ENCODE data around the gene MEN1.

The MEN1 gene

DNA sequence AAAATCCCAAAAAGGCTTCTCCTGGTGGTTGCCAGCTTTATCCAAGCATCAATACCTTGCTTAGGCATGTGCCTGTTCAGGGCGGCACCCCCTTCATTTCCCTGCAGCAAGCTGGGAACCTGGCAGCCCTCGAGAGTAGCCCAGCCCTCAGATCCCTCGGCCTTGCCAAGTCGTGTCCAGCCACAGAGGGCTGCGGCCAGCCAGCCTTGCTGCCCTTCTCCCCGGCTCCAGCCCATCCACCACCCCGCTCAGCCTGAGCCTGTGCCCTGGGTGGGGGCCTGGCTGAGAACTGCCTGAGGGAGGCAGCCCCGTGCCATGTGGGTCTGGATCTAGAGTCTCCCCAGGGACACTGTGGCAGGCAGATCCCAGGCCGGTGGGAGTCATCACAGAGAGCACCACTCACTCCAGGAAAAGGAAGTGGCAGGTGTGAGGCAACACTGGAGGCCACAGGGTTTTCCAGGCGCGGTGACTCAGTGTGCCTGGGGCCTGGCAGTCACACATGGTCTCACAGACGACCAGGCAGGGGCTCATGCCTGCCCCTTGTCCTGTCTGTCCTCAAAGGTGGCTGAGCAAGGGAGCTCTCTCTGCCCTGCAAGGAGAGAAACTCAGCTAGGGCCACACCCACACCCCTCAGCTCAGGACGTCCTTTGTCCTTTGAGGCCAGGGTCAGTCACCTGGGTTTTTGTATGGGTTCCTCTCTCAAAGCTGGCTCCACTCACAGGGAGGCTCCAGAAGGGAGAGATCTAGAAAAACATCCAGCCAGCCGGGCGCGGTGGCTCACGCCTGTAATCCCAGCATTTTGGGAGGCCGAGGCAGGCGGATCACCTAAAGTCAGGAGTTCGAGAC is 46.3 kb upstream of the MEN1 start:
- Histone ChIP-seq H3K4me1 (ENCODE audit: low read depth, poor library complexity, severe bottlenecking) (peaks cover 94% of the 10 kb centered on the region), H3K4me2 (no peak overlapping the region), H3K36me3 (ENCODE audit: insufficient read depth) (no peaks in the 10 kb centered on the region), H3K27me3 (ENCODE audit: insufficient read depth, low read depth) (no peaks in the 10 kb centered on the region), H3K4me3 (IDR thresholded peaks at IDR 0.05; ENCODE audit: insufficient read depth, low read depth, low read length) (no peak overlapping the region), H2AFZ (ENCODE audit: low read depth) (no peak overlapping the region), H3K27ac (peak overlapping the region; percentile 90; the same call in 1 of the 2 replicates), H4K20me1 (ENCODE audit: insufficient read depth) (no peaks in the 10 kb centered on the region), H3K9ac (no peak overlapping the region), H3K79me2 (ENCODE audit: insufficient read depth, low read depth) (peaks cover 22% of the 10 kb centered on the region)
- TF ChIP-seq, protein P1, sequence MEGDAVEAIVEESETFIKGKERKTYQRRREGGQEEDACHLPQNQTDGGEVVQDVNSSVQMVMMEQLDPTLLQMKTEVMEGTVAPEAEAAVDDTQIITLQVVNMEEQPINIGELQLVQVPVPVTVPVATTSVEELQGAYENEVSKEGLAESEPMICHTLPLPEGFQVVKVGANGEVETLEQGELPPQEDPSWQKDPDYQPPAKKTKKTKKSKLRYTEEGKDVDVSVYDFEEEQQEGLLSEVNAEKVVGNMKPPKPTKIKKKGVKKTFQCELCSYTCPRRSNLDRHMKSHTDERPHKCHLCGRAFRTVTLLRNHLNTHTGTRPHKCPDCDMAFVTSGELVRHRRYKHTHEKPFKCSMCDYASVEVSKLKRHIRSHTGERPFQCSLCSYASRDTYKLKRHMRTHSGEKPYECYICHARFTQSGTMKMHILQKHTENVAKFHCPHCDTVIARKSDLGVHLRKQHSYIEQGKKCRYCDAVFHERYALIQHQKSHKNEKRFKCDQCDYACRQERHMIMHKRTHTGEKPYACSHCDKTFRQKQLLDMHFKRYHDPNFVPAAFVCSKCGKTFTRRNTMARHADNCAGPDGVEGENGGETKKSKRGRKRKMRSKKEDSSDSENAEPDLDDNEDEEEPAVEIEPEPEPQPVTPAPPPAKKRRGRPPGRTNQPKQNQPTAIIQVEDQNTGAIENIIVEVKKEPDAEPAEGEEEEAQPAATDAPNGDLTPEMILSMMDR (conservative IDR thresholded peaks at IDR 0.05; ENCODE audit: low read depth, low read length): no peak

DNA sequence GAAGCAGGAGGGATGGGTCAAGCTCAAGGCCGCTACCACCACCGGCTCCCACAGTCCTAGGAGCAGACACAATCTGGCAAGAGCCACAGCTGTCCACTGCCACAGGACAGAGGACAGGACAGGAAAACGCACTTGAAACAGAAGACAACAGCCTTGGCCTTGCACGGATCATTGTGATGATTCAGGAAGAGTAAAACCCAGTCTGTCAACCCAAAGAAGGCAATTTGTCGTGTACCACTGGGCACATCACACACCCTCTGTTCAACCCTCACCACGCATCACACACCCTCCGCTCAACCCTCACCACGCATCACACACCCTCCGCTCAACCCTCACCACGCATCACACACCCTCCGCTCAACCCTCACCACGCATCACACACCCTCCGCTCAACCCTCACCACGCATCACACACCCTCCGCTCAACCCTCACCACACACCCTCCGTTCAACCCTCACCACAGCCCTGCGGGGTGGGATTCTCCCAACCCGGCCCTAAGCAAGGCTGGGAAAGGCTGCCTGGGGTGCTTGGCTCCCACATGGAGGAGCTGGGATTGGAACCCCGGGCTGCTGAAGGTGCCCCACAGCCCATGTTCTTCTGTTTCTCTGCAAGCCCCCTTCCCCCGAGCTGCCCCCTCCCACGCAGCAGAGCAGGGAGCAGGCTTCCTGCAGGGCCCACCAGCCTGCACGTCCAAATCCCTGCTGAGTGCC is 45.4 kb upstream of the MEN1 start:
- Histone ChIP-seq H3K4me3 (IDR thresholded peaks at IDR 0.05; ENCODE audit: insufficient read depth, low read depth, low read length) (no peak overlapping the region), H3K27ac (no peak overlapping the region), H3K4me2 (no peak overlapping the region), H2AFZ (ENCODE audit: low read depth) (no peak overlapping the region), H3K36me3 (ENCODE audit: insufficient read depth) (no peaks in the 10 kb centered on the region), H4K20me1 (ENCODE audit: insufficient read depth) (no peaks in the 10 kb centered on the region), H3K79me2 (ENCODE audit: insufficient read depth, low read depth) (peaks cover 13% of the 10 kb centered on the region; the same call in 1 of the 2 replicates), H3K27me3 (ENCODE audit: insufficient read depth, low read depth) (no peaks in the 10 kb centered on the region), H3K4me1 (ENCODE audit: low read depth, poor library complexity, severe bottlenecking) (peaks cover 94% of the 10 kb centered on the region), H3K9ac (no peak overlapping the region)
- TF ChIP-seq, protein P1 (conservative IDR thresholded peaks at IDR 0.05; ENCODE audit: low read depth, low read length): no peak

DNA sequence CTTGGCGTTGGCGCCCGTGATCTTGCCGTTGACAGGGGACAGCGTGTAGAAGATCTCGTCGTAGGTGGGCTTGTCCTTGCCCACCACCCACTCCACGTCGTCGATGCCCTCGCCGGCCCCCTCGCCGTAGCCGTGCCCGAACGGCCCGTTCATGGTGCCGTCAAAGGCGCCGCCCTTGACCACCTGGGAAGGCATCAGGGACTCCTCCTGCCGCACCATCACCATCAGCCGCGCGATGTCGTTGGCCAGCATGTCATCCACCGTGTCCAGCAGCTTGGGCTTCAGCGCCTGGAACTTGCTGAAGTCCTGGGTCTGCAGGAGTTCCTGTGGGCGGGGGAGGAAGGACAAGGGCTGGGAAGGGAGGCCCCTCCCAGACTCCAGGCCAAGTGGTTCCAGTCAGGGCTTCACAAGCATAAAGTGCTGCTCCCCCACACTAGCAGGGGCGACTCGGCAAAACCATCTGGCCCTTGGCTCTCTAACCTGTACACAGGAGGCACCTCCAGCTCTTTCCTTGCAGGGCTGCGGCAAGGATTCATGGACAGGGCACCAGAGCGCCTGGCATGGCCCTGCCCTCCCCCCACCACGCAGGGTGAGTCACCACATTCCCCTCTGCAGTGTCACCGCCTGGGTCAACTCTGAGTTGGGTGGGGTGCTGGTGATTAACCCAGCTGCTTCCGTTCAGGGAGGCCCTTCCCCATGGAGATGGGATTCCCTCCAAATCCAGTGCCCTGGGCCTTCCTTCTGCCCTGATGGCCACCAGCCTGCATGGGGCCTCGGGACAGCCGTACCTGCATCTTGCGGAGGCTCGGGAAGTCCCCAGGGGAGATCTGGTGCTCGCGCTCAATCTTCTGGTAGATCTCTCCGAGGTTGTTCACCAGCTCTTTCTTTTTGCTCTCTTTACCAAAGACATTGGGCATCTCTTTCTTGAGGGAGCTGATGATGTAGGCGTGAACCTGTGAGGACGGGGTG is 44.5 kb upstream of the MEN1 start:
- H3K4me3 ChIP-seq (IDR thresholded peaks at IDR 0.05; ENCODE audit: insufficient read depth, low read depth, low read length): no peak overlapping the region
- H4K20me1 ChIP-seq (ENCODE audit: insufficient read depth): no peaks in the 10 kb centered on the region
- H3K4me2 ChIP-seq: no peak overlapping the region
- H3K79me2 ChIP-seq (ENCODE audit: insufficient read depth, low read depth): peaks cover 6% of the 10 kb centered on the region; the same call in 1 of the 2 replicates
- H2AFZ ChIP-seq (ENCODE audit: low read depth): no peak overlapping the region
- H3K27ac ChIP-seq: no peak overlapping the region
- TF ChIP-seq, protein P1 (conservative IDR thresholded peaks at IDR 0.05; ENCODE audit: low read depth, low read length): no peak
- no peaks in the 10 kb centered on the region for H3K36me3 ChIP-seq (ENCODE audit: insufficient read depth)
- H3K4me1 ChIP-seq (ENCODE audit: low read depth, poor library complexity, severe bottlenecking): peaks cover 94% of the 10 kb centered on the region
- H3K27me3 ChIP-seq (ENCODE audit: insufficient read depth, low read depth): no peaks in the 10 kb centered on the region
- no peak overlapping the region for H3K9ac ChIP-seq

DNA sequence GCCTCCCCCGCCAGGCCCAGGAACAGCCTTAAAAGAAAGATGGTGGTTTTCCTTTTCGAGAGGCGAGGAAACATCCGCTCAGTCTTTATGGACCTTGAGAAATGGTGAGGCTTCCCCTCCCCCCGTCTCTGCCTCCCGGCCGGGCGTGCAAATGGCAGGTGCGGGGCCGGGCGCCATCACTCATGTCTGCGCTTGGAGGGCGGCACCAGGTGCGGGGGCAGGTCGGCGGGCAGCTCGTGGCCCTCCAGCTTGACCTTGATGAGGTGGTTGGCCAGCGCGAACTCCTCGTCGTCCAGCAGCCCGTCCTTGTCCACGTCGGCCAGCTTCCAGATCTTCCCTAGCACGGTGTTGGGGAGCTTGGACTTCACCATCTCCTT is 43.8 kb upstream of the MEN1 start:
- H3K4me3 ChIP-seq (IDR thresholded peaks at IDR 0.05; ENCODE audit: insufficient read depth, low read depth, low read length): no peak overlapping the region
- no peaks in the 10 kb centered on the region for H3K36me3 ChIP-seq (ENCODE audit: insufficient read depth)
- TF ChIP-seq, protein P1 (conservative IDR thresholded peaks at IDR 0.05; ENCODE audit: low read depth, low read length): no peak
- H2AFZ ChIP-seq (ENCODE audit: low read depth): no peak overlapping the region
- no peaks in the 10 kb centered on the region for H3K27me3 ChIP-seq (ENCODE audit: insufficient read depth, low read depth)
- no peak overlapping the region for H3K9ac ChIP-seq
- peaks cover 6% of the 10 kb centered on the region; the same call in 1 of the 2 replicates for H3K79me2 ChIP-seq (ENCODE audit: insufficient read depth, low read depth)
- H3K4me2 ChIP-seq: no peak overlapping the region
- no peaks in the 10 kb centered on the region for H4K20me1 ChIP-seq (ENCODE audit: insufficient read depth)
- H3K27ac ChIP-seq: no peak overlapping the region
- H3K4me1 ChIP-seq (ENCODE audit: low read depth, poor library complexity, severe bottlenecking): peaks cover 94% of the 10 kb centered on the region
